NCI-H1105 treated with DMSO at 0.1 percent for 48 hours (cell line): ENCODE results near the gene S100A12.
A peak's percentile ranks its signal among the peaks of the same experiment; 100 is the strongest.
"Not testable (repeated sequence)": the region's sequence is repeated elsewhere in the genome, so short reads cannot be mapped to it uniquely, and the experiment has no call there.

ENCODE experiments used
- DNase-seq: peaks from one replicate; lab custom pipeline; 2025; lab: John Stamatoyannopoulos, UW

The S100A12 gene

GRCh38 chr1:153353226-153353947, 22.0 kb downstream of the S100A12 start:
- no peak for DNase-seq

- peak; percentile 81 for DNase-seq
Observed at GRCh38 chr1:153352523-153352922, 22.9 kb downstream of the S100A12 start.

- no peak for DNase-seq
Observed at GRCh38 chr1:153350321-153350957, 25.0 kb downstream of the S100A12 start.

GRCh38 chr1:153349363-153350320, 25.8 kb downstream of the S100A12 start:
- DNase-seq = no peak

- no peak for DNase-seq
Observed at GRCh38 chr1:153348511-153349362, 26.7 kb downstream of the S100A12 start, which contains the start of gene PGLYRP4. TSS of gene PGLYRP4 (minus strand) at chr1:153348841. CDS start at chr1:153347932, 909 bp downstream.

- no peak for DNase-seq
Observed at GRCh38 chr1:153347856-153348255, 27.6 kb downstream of the S100A12 start.

GRCh38 chr1:153347049-153347448, 28.4 kb downstream of the S100A12 start:
- DNase-seq = not testable (repeated sequence)

GRCh38 chr1:153346077-153346723, 29.2 kb downstream of the S100A12 start:
- peak; percentile 3 for DNase-seq

- DNase-seq = no peak
Observed at GRCh38 chr1:153345187-153346076, 30.0 kb downstream of the S100A12 start.

- no peak for DNase-seq
Observed at GRCh38 chr1:153344718-153345025, 30.7 kb downstream of the S100A12 start.

- no peak for DNase-seq
Observed at GRCh38 chr1:153343811-153344717, 31.4 kb downstream of the S100A12 start.

- DNase-seq = no peak
Observed at GRCh38 chr1:153343040-153343681, 32.3 kb downstream of the S100A12 start.

- no peak for DNase-seq
Observed at GRCh38 chr1:153342178-153342577, 33.2 kb downstream of the S100A12 start.

- no peak for DNase-seq
Observed at GRCh38 chr1:153341431-153341934, 33.9 kb downstream of the S100A12 start.

GRCh38 chr1:153340356-153340755, 35.1 kb downstream of the S100A12 start:
- DNase-seq = no peak

- no peak for DNase-seq
Observed at GRCh38 chr1:153339802-153340201, 35.6 kb downstream of the S100A12 start.

- DNase-seq = no peak
Observed at GRCh38 chr1:153337980-153338853, 37.2 kb downstream of the S100A12 start.
